Fibroblast of lung (primary cell): ENCODE results near the gene MFAP4. TPM values are rescaled to one million over a fixed set of nuclear protein-coding genes. Genes with fewer than 3 reads are reported as not detected.

Source experiments
- DNase-seq, 2 donors: peaks; one replicate each; pipeline versions ENCODE4 v3.0.0 to v3.0.0-alpha.2; 2010; ENCODE audit warnings: low read depth in 2 of 2
- H2AFZ ChIP-seq: 2 replicates; pipeline ENCODE4 v1.5.1; 2012; ENCODE audit warnings: low read length, control low read depth, inconsistent platforms
- H3K27ac ChIP-seq: 2 replicates; pipeline ENCODE4 v1.5.1; 2011; ENCODE audit warnings: low read length, control low read depth; ENCODE audit not compliant: insufficient read depth
- H3K27me3 ChIP-seq: 2 replicates; pipeline ENCODE4 v1.5.1; 2011; ENCODE audit warnings: mild to moderate bottlenecking, low read length; ENCODE audit not compliant: control insufficient read depth, insufficient read depth
- H3K36me3 ChIP-seq: 2 replicates; pipeline ENCODE4 v1.5.1; 2011; ENCODE audit warnings: low read length; ENCODE audit not compliant: control insufficient read depth, insufficient read depth
- H3K4me1 ChIP-seq: 2 replicates; pipeline ENCODE4 v1.5.1; 2011; ENCODE audit warnings: low read length; ENCODE audit not compliant: control insufficient read depth, insufficient read depth; ENCODE audit errors: extremely low read depth
- H3K4me2 ChIP-seq: 2 replicates; pipeline ENCODE4 v1.5.1; 2011; ENCODE audit warnings: low read length, control low read depth; ENCODE audit not compliant: insufficient read depth; ENCODE audit errors: extremely low read depth
- H3K4me3 ChIP-seq, 4 experiments: fragments of 200-600 bp in 1 of 4; sonication (generic) in 1 of 4; replicated peaks in 1 of 4; 2 replicates each; pipeline ENCODE4 v1.5.1; 2011 to 2016; ENCODE audit warnings: low read length in 4 of 4, low read depth in 3 of 4, mild to moderate bottlenecking in 3 of 4, control low read depth in 2 of 4, inconsistent platforms in 1 of 4, mixed read lengths in 1 of 4; ENCODE audit not compliant: insufficient read depth in 1 of 4; ENCODE audit errors: control extremely low read depth in 1 of 4
- H3K79me2 ChIP-seq: 2 replicates; pipeline ENCODE4 v1.5.1; 2012; ENCODE audit warnings: mild to moderate bottlenecking, low read length, inconsistent platforms; ENCODE audit not compliant: control insufficient read depth, insufficient read depth
- H3K9ac ChIP-seq: 2 replicates; pipeline ENCODE4 v1.5.1; 2011; ENCODE audit warnings: mild to moderate bottlenecking, low read length, control low read depth; ENCODE audit not compliant: insufficient read depth
- H3K9me3 ChIP-seq: 2 replicates; pipeline ENCODE4 v1.5.1; 2012; ENCODE audit warnings: low read depth, low read length; ENCODE audit not compliant: control insufficient read depth, insufficient read depth
- H4K20me1 ChIP-seq: 2 replicates; pipeline ENCODE4 v1.5.1; 2011; ENCODE audit warnings: low read length; ENCODE audit not compliant: control insufficient read depth, insufficient read depth; ENCODE audit errors: extremely low read depth
- CTCF ChIP-seq, 2 donors: IDR thresholded peaks in 1 of 2; conservative IDR thresholded peaks in 1 of 2; 1 replicate in 1 of 2; 2 replicates in 1 of 2; pipeline ENCODE4 v1.5.1; 2011 to 2012; ENCODE audit warnings: low read length in 2 of 2, control low read depth in 1 of 2, inconsistent platforms in 1 of 2, low read depth in 1 of 2, mild to moderate bottlenecking in 1 of 2
- EZH2 ChIP-seq: IDR thresholded peaks from 2 replicates; pipeline ENCODE4 v1.5.1; 2012; ENCODE audit warnings: low read length, control low read depth, mild to moderate bottlenecking; ENCODE audit errors: missing control alignments
- polyA plus RNA-seq, 2 donors: library from polyadenylated mRNA; depleted of rRNA in 1 of 2; stranded (reverse) in 1 of 2; unstranded in 1 of 2; fragments of >200 nt; gene quantifications; 2 replicates each; pipeline ENCODE4 v1.2.1, GENCODE V29; 2011 to 2012; ENCODE audit warnings: missing spikeins in 1 of 2
- total RNA-seq: library from RNA; depleted of rRNA; stranded (reverse); fragments of >200 nt; gene quantifications from 2 replicates; pipeline ENCODE4 v1.2.1, GENCODE V29; 2014

The MFAP4 gene
- total and polyA plus RNA-seq, 2 donors (not counting 1 experiment from before 2014, with no cell fraction given): 53.3 to 81.3 TPM

- Histone ChIP-seq H3K4me2 (peak overlapping the region; percentile 74), H4K20me1 (no peaks in the 10 kb centered on the region), H3K79me2 (no peaks in the 10 kb centered on the region), H3K27ac (no peak overlapping the region), H2AFZ (no peak overlapping the region), H3K9me3 (no peaks in the 10 kb centered on the region), H3K27me3 (no peaks in the 10 kb centered on the region), H3K4me1 (peaks cover 12% of the 10 kb centered on the region), H3K4me3 (peak overlapping the region in 1 of 4 experiments; percentile 75), H3K9ac (no peak overlapping the region), H3K36me3 (peaks cover 5% of the 10 kb centered on the region)
- no peak for DNase-seq
- TF ChIP-seq CTCF (conservative IDR thresholded peaks at IDR 0.05 in 1 of 2, IDR thresholded peaks at IDR 0.05 in 1 of 2; ENCODE audit: low read depth in 1 of 2, low read length in 2 of 2) (no peak), EZH2 (no peak)
Observed at GRCh38 chr17:19361326-19361725, 25.7 kb downstream of the MFAP4 start.

- Histone ChIP-seq H3K4me2 (no peak overlapping the region), H3K4me3 (no peak overlapping the region), H2AFZ (no peak overlapping the region), H4K20me1 (no peaks in the 10 kb centered on the region), H3K27me3 (no peaks in the 10 kb centered on the region), H3K36me3 (peaks cover 5% of the 10 kb centered on the region), H3K79me2 (no peaks in the 10 kb centered on the region), H3K9me3 (no peaks in the 10 kb centered on the region), H3K4me1 (peaks cover 12% of the 10 kb centered on the region), H3K27ac (no peak overlapping the region), H3K9ac (no peak overlapping the region)
- DNase-seq: no peak
- no peak for TF ChIP-seq CTCF (conservative IDR thresholded peaks at IDR 0.05 in 1 of 2, IDR thresholded peaks at IDR 0.05 in 1 of 2; ENCODE audit: low read depth in 1 of 2, low read length in 2 of 2)
- TF ChIP-seq EZH2: no peak
Observed at GRCh38 chr17:19360772-19361171, 26.2 kb downstream of the MFAP4 start.

GRCh38 chr17:19359856-19360255 is 27.1 kb downstream of the MFAP4 start:
- H3K4me1 ChIP-seq: peaks cover 12% of the 10 kb centered on the region
- H3K36me3 ChIP-seq: peaks cover 5% of the 10 kb centered on the region
- no peak overlapping the region for H3K4me3 ChIP-seq
- no peaks in the 10 kb centered on the region for H4K20me1 ChIP-seq
- no peak overlapping the region for H3K27ac ChIP-seq
- no peaks in the 10 kb centered on the region for H3K9me3 ChIP-seq
- no peak for DNase-seq
- no peak for TF ChIP-seq EZH2
- no peak for TF ChIP-seq CTCF (conservative IDR thresholded peaks at IDR 0.05 in 1 of 2, IDR thresholded peaks at IDR 0.05 in 1 of 2; ENCODE audit: low read depth in 1 of 2, low read length in 2 of 2)
- no peaks in the 10 kb centered on the region for H3K79me2 ChIP-seq
- H2AFZ ChIP-seq: no peak overlapping the region
- no peaks in the 10 kb centered on the region for H3K27me3 ChIP-seq
- no peak overlapping the region for H3K4me2 ChIP-seq
- H3K9ac ChIP-seq: no peak overlapping the region
